Dermis microvascular lymphatic vessel endothelial cell (primary cell): Measurements from ENCODE around the gene SMIM36. TPM values are rescaled to one million over a fixed set of nuclear protein-coding genes. Genes with fewer than 3 reads are reported as not detected.
"Not testable (repeated sequence)": the region's sequence is repeated elsewhere in the genome, so short reads cannot be mapped to it uniquely, and the experiment has no call there.

Experiments used
- DNase-seq, 2 donors: peaks; one replicate each; pipeline versions ENCODE4 v3.0.0 to v3.0.0-alpha.2; 2010; ENCODE audit warnings: low read depth in 2 of 2
- total RNA-seq: library from RNA; depleted of rRNA; stranded (reverse); fragments of >200 nt; gene quantifications from 2 replicates; pipeline ENCODE4 v1.2.1, GENCODE V29; 2014

The SMIM36 gene
- total RNA-seq, 1 donor from 2014 or later: not detected

GRCh38 chr17:55456307-55457240 lies 54.7 kb downstream of the SMIM36 start:
- no peak for DNase-seq

GRCh38 chr17:55454906-55455474 lies 56.3 kb downstream of the SMIM36 start:
- DNase-seq: no peak

GRCh38 chr17:55453839-55454557 lies 57.3 kb downstream of the SMIM36 start:
- peak; percentile 10 to 13 for DNase-seq

GRCh38 chr17:55452139-55452790 lies 59.0 kb downstream of the SMIM36 start:
- peak; percentile 72 to 78 for DNase-seq

DNA sequence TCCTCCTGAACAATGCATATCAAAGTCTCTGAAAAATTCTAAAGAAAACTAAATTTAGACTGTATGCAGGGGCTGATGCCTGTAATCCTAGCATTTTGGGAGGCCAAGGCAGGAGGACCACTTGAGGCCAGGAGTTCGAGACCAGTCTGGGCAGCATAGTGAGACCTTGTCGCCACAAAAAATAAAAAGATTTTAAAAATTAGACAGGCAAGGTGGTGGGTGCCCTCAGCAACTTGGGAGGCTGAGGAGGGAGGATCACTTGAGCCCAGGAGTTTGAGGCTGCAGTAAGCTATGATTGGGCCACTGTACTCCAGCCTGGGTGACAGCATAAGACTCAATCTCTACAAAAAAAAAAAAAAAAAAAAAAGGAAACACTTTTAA lies 59.5 kb downstream of the SMIM36 start:
- DNase-seq: no peak

GRCh38 chr17:55451203-55451641 lies 60.0 kb downstream of the SMIM36 start:
- DNase-seq: peak in 1 of 2 donors; percentile 28

GRCh38 chr17:55450232-55450825 lies 60.9 kb downstream of the SMIM36 start:
- no peak for DNase-seq

DNA sequence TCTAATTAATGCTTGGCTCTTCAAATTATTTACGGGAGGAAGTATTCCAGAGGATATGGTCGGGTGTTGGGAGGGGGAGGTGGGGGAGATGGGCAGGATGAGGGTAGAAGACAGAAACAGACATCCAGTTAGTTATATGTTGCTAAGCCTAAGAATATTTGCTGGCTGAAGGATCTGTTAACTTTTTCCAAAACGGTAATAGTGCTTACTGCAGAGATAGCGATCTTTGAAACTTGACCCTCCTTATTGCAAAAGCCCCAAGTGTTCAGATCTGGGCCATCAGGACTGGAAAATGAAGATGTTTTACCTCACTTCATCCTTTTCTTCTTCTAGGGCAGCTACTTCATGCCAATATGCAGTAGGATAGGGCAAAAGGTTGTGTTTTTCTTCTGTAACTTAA lies 62.6 kb downstream of the SMIM36 start:
- no peak for DNase-seq

GRCh38 chr17:55446581-55447205 lies 64.6 kb downstream of the SMIM36 start:
- DNase-seq: no peak

DNA sequence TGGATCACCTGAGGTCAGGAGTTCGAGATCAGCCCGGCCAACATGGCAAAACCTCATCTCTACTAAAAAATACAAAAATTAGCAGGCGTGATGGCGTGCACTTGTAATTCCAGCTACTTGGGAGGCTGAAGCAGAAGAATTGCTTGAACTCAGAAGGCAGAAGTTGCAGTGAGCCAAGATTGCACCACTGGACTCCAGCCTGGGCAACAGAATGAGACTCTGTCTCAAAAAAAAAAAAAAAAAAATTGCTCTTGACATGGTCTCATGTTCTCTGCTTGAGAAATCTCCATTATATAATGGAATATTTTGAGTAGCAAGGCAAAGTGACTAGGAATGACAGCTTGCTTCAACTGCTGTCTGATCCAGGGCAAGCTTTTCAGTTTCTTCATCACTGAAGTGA lies 65.2 kb downstream of the SMIM36 start:
- DNase-seq: not testable (repeated sequence)

GRCh38 chr17:55444471-55445441 lies 66.5 kb downstream of the SMIM36 start:
- peak in 1 of 2 donors; percentile 24 for DNase-seq

DNA sequence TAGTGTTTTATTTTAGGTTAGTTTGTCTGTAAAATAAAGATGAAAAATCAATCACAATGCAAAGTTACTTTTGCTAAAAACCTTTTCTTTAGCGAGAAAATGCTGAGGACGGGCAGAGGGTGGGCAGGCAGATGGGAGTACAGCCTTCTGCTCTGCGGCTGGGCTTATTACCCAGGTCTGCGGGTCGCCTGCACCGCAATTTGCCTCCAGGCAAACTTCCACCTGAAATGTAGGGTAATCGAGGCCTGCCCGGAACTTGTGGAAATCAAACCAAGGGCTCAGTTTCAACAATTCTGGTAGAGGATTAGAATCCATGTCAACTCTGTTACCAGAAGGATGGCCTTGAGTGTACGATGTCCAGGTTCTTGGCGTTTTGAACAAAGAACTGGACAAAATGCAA lies 67.3 kb downstream of the SMIM36 start:
- DNase-seq: no peak

DNA sequence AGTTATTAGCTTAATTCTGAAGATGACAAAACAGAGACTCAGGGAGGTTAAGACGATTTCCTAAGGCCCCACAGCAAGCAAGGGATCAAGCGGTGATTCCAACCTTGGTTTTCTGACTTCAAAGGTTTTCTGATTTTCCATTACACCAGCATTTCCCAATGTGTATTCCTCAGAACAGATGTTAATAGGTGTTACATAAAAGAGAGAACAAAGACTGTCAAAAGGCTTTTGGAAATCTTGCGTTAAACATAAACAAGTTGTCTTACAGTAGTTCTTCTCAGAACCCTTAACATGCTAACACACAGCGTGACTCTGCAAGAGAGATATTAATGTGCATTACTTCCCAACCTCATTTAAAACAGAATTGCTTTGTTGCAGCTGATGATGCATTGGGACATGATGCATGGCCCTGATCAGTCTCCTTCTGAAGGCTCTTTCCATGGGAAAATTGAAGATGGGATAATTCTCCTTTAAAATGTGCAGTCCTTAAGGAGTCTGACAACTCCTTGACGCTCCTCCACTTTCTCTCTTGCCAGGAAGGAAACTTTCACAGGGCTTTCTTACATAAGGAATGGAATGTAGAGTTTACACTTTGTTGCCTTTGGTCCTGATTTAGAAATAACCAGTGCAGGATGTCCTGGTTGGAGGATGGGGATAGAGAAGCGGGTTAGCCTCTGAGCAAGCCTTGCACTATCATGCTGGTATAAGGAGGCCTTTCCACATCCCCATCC lies 68.1 kb downstream of the SMIM36 start:
- DNase-seq: no peak

- DNase-seq: no peak
Measured at GRCh38 chr17:55442462-55442861, 68.8 kb downstream of the SMIM36 start.

- no peak for DNase-seq
Measured at GRCh38 chr17:55441544-55441943, 69.7 kb downstream of the SMIM36 start.

- no peak for DNase-seq
Measured at GRCh38 chr17:55440391-55440790, 70.9 kb downstream of the SMIM36 start.

GRCh38 chr17:55437159-55437605 lies 74.1 kb downstream of the SMIM36 start:
- peak in 1 of 2 donors; percentile 12 for DNase-seq

GRCh38 chr17:55436224-55437158 lies 74.8 kb downstream of the SMIM36 start:
- no peak for DNase-seq
